Stimulated activated CD4-positive, alpha-beta T cell treated with anti-CD3 and anti-CD28 coated beads, TNF-alpha, amount 100 ng/mL, for 1 hour (primary cell): ENCODE results near the gene LURAP1L.

Source experiments
- DNase-seq, 3 donors: peaks; one replicate each; pipeline ENCODE4 v3.0.0-alpha.2; 2020; ENCODE audit warnings: low read depth in 3 of 3, low spot score in 1 of 3

The LURAP1L gene

GRCh38 chr9:12776513-12777055, 1.8 kb downstream of the LURAP1L start:
- no peak for DNase-seq

DNA sequence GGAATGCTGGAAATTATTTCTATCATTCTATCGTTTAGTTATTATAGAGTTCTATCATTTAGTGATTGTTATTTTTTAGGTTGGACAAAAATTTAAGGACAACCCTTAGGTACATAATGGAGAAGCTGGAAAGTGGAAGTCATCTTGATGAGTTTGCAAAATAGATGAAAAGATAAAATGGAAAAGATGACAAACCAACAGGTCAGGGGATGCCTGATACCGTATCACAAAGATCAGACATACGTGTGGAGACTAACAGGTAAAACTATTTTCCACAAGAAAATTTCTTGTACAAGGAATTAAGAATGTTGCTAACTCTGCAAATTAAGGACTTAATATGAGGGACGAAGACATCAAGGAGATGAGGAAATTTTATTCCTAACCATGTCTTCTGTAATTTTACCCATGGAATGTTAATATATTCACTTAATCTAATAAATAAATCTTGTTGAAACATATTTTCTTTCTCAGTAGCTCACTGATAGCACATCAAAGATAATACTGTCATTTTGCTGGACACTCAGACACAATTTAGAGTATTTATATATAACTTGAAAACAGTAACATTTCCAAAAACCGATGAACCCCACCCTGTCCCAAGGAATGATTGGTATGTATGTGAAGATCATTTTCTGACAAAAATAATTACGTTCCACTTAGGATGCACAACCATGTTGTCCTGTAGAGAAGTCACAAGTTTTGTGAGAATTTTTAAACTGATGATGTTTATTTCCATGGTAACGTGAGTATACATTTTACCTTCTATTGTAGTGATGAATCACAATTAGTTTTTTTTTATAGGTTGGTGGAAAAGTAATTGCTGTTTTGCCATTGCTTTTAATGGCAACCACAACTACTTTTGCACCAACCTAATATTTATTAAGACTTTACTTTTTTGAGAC, 2.6 kb downstream of the LURAP1L start:
- DNase-seq, result no peak

DNA sequence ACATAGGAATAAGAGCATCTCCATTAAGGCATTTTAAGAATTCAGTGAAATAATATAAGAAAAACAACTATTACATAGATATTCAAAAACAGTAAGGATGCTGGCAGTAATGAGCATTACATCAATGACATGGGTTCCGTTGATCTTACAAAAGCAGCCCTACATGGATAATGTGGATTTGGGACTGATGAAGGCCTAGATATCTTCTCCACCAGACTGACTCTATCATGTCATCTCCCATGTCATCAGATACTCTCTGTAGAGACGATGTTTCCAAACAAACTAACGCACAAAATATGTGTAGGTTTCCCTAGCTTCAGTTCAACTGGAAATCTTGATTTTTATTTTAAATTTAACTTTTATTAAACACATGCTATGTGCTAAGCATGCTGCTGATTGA, 3.6 kb downstream of the LURAP1L start:
- no peak for DNase-seq

GRCh38 chr9:12781226-12781733, 6.5 kb downstream of the LURAP1L start:
- no peak for DNase-seq

GRCh38 chr9:12783767-12784460, 9.1 kb downstream of the LURAP1L start:
- DNase-seq, result no peak

GRCh38 chr9:12784461-12785259, 9.8 kb downstream of the LURAP1L start:
- DNase-seq, result no peak

DNA sequence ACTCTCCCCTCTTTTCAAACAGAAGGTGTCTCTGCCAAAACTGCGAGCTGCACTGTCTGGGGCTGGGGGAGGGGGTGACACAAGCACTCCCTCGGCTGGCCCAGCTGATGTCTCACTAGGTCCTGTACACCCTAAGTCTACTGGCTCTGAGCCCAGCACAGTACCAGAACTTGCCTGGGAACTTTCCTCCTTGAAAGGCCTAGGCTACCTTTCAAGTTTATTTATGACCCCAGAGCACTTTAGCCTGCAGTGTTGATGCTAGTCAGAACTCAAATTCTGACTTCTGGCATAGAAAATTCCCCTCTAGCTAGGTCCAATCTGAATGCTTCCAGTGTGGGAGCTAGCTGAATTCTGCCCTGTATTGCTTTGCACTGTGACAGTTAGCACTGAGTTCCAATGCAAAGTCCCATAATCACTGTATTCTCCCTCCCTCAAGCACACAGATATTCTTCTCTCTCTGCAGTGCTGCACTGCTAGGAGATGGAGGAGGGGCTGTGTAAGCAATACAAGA, 10.5 kb downstream of the LURAP1L start:
- DNase-seq, result no peak

- DNase-seq, result no peak
These were observed 11.1 kb downstream of the LURAP1L start for GRCh38 chr9:12785941-12786340.

- no peak for DNase-seq
These were observed 15.2 kb downstream of the LURAP1L start for GRCh38 chr9:12790001-12790400.

DNA sequence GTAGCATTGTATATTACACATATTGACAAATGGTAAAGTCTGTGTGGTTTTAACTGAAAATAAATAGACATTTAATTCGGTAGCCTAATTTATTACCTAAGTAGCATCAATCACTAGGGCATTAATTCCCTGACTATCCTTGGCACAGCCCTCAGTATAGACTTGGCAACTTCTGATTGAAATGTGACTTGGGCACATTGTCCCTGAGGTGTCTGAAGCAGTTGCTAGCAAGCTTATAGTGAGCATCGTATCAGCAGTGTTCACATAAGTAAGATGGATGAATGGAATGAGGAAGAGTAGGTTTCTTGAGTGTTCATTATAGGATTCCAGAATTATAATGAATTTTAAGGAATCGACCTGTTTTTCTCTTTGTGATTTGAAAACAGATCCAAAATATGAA, 16.1 kb downstream of the LURAP1L start:
- no peak for DNase-seq

DNA sequence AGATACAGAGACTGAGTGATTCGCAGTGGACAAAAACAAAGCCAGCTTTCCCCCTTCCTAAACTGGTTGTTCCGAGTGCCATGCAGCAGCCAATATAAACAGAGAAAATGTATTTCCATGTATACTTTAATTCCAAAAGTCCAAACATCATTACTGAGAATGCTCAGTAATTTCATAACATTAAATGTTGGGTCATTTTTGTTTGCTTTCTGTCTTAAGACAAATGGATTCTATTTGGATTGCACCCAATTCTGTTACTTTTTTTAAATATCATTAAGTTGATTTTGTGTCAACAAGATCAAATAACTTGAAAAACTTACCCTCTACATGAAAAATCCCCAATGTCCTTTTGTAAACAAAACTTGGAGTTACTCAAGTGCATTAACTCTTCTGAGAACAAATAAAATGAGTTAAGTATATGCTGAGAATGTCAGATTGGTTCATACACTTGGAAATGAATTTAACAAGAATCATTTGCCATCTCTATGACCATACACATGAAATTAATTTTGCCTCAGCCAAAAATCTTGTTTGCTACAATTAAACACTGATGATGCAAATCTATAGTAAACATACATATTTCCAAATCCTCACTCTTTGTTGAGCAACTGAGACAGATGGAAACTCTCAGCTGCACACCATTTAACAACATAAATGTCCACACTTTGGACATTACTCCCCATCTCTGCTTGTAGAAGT, 19.4 kb downstream of the LURAP1L start:
- no peak for DNase-seq

GRCh38 chr9:12796601-12797000, 21.8 kb downstream of the LURAP1L start:
- no peak for DNase-seq

DNA sequence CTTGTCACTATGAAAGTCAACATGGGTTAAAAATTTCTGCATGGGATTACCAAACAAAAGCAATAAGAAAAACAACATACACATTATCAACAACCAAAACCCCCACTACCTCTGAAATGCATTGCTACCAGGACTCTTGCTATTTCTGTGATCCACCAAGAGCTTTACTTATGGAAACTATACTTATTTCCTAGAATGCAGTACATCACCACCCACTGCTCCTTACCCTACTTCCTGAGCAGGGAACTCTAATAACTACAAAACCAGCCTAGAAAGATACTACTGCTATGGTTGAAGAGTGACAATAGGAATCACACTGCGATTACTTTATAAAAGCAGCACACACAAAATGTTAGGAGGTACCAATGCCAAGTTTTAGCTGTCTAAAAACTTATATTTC, 22.2 kb downstream of the LURAP1L start:
- no peak for DNase-seq

DNA sequence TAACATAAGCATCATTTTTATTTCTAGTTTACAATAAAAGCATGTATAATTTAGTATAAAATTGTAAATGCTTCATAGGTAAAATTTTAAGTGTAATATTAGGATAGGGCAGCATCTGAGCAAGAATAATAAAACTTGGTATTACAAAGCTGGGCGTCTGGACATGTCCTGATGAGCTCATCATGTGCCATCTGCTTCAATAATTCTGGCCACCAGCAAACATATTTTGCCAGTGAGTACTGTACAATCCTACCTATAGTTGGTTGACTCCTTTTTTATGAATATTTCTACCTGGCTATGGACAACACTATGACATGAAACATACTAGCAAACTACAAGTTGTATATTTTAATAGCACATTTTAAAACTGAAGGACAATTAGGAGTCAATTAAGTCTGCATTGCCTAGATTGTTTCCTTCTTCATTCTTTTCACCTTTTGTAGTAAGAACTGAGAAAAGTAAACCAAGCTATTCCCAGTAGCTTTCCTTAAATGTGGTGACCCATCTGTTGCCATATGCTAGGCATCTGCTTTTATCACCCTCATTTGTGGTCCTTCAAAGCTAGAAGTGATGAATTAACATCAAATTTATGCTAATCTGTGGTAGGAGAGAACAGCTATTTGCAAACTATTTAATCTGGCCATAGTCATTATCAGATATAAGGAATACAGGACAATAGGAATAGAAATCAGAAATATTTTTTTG, 23.4 kb downstream of the LURAP1L start:
- DNase-seq, result no peak

DNA sequence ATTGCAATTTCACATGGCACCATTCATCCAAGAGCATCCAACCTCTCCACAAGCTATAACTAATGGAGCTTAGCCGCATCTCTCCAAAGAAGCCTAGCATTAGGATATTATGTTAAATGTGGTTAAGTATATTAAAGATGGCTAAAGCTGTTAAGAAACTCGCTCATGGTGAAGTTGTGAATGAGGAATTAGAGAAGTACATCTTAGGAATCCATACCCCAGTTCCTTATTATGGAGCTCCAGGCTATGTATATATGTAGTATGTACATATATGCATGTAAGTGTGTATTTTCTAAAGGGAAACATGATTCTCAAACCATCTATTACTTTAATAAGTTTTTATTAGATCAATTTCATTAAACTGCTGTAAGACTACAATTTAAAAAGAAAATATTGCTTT, 26.4 kb downstream of the LURAP1L start:
- DNase-seq, result no peak

- no peak for DNase-seq
These were observed 26.8 kb downstream of the LURAP1L start for GRCh38 chr9:12801663-12802062.

- no peak for DNase-seq
These were observed 27.3 kb downstream of the LURAP1L start for GRCh38 chr9:12802093-12802492.

- DNase-seq, result no peak
These were observed 33.7 kb downstream of the LURAP1L start for GRCh38 chr9:12808569-12808968.

GRCh38 chr9:12809720-12810119, 34.9 kb downstream of the LURAP1L start:
- no peak for DNase-seq

GRCh38 chr9:12811935-12812334, 37.1 kb downstream of the LURAP1L start:
- no peak for DNase-seq
